DMS153 (cell line): Measurements from ENCODE around the gene HNRNPA1L2.
"Not testable (repeated sequence)": the region's sequence is repeated elsewhere in the genome, so short reads cannot be mapped to it uniquely, and the experiment has no call there.

Experiments used
- DNase-seq: peaks from one replicate; lab custom pipeline; 2025; lab: John Stamatoyannopoulos, UW

Gene HNRNPA1L2

GRCh38 chr13:52642131-52642530 is at the start of gene HNRNPA1L2:
Gene HNRNPA1L2 (plus strand): TSS chr13:52642431. CDS start chr13:52642493, 62 bp downstream.
- no peak for DNase-seq

GRCh38 chr13:52593175-52593574 is 49.1 kb upstream of the HNRNPA1L2 start:
- not testable (repeated sequence) for DNase-seq

- not testable (repeated sequence) for DNase-seq
Measured at GRCh38 chr13:52593812-52594211, 48.4 kb upstream of the HNRNPA1L2 start.

DNA sequence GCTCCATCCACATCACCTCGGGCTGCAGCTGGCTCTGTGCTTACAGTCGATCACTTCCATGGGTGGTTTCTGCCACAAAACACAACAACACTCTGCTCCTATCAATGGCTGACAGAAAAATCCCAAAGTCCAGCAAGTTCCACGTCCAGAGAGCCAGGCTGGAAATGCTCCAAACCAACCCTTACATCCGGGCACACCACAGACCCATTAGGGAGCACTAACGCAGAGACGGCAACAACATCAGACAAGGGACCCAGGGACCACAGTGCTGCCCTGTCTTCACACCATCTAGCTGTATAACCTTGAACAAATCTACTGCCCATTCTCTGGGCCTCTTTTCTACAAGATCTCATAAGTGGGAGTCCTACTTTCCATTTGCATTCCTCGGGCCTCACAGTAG is 47.9 kb upstream of the HNRNPA1L2 start:
- not testable (repeated sequence) for DNase-seq

DNA sequence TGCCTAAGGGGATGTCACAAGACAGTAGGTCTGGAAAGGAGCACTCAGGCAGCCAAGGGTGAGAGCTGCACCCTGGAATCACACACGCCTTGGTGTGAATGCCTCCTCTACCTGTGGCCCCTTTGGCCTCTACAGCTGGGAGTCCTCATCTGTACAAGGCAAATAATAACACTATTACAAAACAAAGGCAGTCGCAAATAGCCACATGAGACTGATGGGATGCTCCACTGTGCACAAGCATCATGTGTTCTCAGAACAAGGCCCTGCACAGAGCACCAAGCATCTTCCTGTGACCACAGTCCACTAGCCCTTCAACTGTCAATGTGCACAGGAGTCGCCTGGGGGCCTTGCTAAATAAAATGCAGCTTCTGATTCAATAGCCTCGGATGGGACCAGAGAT is 44.6 kb upstream of the HNRNPA1L2 start:
- DNase-seq = no peak

DNA sequence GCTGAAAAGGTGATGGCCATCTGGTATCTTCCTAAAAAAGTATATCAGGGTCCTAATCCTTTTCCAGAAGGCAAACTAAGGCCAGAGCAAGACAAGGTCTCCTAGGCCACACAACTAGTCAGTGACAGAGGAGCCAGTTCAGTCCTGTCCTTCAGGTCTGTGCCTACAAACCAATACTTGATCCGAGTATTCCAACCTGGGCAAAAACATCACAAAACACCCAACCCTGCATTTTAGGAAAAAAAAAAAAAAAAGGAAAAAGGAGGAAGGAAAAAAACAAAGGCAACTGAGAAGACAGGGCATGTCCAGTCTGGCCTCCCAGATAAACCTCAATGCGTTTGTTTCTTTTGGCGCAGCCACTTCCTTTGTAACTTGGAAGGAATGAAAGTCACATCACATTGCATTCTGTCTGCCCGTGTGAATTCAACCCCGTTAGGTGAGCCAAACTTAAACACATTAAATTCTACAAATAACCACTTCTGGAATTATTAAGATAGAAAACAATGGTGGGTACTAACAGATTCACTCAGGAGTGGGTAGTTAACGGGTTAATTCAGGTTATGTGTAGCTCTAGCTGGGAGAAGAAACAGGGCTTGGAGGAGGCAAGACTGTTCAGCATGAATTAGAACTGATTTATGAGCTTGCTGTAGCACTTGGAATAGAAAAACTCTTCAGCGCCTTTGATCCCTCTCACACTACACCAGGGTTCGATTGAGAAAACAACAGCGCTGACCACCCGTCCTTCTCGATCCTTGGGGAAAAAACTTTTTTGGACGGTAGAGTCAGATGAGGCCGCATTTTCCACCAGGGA is 43.0 kb upstream of the HNRNPA1L2 start:
- DNase-seq = peak; percentile 42

DNA sequence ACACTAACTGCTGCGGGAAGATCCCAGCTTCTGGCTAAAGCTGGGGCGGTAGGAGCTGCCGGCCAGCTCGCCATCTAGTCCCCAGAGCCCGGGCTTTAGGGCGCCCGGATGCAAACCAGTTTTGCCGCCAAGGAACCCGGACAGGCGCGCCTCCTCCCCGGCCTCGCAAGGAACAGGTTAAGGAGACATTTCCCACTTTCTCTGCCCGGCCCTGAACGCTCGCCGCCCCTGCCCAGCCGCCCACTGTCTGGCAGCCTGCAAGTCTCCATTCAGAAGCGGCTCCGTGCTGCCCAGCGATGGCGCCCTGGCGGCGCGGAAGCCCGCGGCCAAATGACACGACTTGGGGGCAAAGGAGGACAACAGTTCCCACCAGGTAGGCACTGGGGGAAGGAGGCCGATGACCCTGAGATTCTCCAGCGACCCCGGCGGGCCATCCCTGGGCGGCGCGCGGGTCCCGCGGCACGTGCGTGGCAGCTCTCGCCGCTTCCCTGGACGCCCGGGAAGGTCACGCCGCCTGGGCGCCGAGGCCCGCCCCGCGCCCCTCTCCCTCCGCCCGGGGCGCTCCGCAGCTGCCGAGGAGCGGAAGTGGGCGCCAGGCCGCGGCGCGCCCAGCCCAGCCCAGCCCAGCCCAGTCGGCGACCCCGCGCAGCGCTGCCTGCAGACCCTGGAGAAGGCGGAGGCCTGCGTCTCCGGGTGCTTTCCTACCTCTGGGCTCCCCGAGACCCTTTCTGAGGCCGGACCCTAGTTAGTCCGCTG is 42.2 kb upstream of the HNRNPA1L2 start:
- peak; percentile 42 for DNase-seq

- DNase-seq = no peak
Measured at GRCh38 chr13:52600666-52601065, 41.6 kb upstream of the HNRNPA1L2 start.

DNA sequence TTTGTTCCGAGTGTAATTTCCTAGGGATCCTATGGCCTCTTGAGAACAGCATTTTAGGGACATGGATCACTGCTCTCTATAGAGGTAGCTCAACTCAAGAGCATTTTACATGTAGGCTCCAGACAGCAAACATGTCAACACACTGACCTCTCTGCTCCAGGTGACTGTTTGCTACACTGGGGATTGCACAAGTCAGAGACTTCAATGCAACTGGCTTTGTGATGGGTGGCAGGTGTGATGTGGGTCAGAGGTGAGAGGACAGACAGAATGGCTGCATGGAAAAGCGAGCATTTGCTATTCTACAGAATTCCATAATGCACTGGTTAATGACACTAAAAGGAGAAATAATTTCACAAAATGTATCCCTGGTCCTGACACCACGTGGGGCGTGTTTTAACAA is 38.9 kb upstream of the HNRNPA1L2 start:
- not testable (repeated sequence) for DNase-seq

DNA sequence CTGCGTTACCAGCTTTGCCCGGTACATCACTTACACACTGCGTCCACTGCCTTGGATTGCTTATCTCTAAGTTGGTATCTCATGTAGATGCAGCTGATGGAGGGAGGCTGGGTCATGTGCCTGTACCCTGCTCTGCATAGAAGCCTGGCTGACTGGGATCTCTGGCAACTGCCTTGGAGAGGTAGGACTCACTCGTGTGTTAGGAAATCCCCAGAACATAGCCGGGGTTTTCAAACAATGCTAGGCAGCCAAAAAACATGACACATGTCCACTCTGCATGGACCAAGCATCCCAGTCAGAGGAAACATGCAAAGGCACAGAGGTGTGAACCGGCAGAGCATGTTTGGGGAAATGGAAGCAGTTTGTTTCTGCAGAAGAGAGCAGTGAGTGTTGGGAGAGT is 36.1 kb upstream of the HNRNPA1L2 start:
- DNase-seq = not testable (repeated sequence)

DNA sequence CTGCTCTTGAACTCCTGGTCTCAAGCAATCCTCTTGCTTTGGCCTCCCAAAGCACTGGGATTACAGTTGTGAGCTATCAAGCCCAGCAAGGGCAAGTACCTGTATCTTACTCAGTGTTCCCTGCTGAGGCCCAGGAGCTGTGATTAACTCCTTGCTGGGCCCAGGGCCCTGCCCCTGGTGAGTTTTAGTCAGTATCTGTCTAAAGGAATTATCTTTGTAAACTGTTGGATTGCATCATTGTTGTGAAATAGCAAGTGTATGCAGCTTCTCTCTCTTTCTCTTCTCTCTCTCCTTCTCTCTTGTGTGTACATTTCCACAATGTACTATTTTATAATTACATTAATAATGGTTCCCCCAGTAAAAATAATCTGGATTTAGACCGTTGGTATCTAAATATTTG is 35.4 kb upstream of the HNRNPA1L2 start:
- DNase-seq = not testable (repeated sequence)

DNA sequence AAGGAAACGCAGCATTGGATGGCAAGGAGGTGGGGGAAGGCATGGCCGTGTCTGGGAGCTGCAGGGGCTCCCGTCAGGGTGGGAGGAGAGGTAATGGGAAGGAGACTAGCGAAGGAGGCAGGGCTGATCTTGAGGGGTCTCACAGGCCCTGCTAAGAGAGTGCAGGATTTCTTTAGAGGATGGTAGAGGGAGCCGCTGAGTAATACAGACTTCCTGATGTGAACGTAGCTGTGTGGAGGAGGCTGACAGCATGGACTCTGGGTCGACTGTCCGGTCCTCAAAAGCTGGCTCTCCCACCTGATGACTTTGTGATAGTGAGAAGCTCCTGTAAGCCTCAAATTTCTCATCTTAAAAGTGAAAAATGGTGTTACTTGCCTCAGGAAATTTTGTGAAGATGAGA is 34.0 kb upstream of the HNRNPA1L2 start:
- not testable (repeated sequence) for DNase-seq

- DNase-seq = peak; percentile 51
Measured at GRCh38 chr13:52609013-52609606, 33.1 kb upstream of the HNRNPA1L2 start.

GRCh38 chr13:52610158-52610557 is 32.1 kb upstream of the HNRNPA1L2 start:
- not testable (repeated sequence) for DNase-seq

DNA sequence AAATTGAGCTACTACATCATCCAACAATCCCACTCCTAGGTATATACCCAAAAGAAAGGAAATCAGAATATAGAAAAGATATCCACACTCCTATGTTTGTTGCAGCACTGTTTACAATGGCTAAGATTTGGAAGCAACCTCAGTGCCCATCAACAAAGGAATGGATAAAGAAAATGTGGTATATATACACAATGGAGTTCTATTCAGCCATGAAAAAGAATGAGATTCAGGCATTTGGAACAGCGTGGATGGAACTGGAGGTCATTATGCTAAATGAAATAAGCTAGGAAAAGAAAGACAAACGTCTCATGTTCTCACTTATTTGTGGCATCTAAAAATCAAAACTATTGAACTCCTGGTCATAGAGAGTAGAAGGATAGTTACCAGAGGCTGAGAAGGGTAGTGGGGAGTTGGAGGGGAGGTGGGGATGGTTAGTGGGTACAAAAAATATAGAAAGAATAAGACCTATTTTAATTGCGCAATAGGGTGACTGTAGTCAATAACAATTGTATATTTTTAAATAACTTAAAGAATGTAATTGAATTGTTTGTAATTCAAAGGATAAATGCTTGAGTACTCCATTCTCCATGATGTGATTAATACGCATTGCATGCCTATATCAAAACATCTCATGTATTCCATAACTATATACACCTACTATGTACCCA is 27.0 kb upstream of the HNRNPA1L2 start:
- no peak for DNase-seq

GRCh38 chr13:52615812-52616211 is 26.4 kb upstream of the HNRNPA1L2 start:
- no peak for DNase-seq

DNA sequence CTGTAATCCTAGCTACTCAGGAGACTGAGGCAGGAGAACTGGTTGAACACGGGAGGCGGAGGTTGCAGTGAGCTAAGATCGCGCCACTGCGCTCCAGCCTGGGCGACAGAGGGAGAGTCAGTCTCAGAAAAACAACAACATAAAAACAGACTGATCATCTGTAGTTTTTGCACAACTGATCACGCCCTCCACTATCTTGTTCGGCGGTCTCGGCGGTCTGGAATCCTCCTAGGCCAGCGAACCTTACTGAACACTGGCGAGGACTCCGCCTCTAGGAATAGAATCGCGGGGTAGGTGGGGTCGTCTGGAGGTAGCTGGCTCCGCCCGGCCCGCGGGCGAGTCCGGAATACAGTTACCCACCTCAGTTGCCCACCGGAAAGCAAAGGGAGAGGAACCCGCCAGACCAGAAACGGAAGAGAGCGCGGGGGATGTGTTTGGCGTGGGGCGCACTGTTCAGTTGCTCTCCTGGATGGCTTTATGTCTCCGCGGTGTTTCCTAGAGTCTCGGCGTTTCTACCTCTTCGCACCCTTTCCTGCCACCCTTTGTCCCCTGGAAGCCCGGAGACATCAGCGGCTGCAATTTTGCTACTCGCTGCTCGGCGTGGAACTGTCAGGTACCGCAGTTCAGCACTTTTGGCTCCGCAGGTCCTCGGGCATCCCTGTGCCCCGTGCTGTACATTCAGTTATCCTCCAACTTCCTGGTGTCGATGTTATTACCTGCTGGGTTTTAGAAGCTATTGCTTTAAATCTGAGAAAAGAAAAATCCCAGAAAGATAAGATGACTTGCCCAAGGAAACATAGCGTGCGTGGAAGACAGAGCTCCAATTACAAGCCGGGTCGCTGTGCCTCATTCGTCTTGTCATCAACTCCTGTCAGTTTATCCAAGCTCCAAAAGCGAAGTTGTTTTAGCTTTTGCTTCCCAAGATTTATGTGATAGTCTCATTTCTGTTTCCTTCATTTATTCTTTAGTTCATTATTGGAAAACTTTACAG is 24.9 kb upstream of the HNRNPA1L2 start:
- peak; percentile 73 for DNase-seq

GRCh38 chr13:52631083-52631690 is 11.0 kb upstream of the HNRNPA1L2 start:
- not testable (repeated sequence) for DNase-seq

GRCh38 chr13:52638666-52639328 is 3.4 kb upstream of the HNRNPA1L2 start:
- no peak for DNase-seq

DNA sequence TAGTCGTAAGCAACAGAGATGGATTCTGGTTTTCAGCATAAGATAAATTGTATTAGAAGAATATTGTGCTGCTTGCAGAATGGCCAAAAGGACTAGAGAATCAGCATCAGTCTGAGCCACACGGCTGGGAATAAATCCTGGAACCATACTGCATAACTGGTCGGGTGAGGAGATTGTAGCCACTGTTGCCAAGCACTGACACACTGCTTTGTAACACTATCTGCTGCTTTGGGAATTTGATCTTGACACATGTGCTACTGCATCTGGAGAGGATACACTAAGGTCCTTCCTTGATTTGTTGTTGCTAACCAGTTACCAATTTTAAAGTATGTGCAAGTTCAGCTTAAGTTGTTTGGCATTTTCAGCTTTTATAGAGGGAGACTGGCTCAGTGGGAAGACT is 1.9 kb downstream of the HNRNPA1L2 start:
- DNase-seq = no peak
